Measurements from ENCODE around the gene ANKZF1.

- TF ChIP-seq CTCF (IDR thresholded peaks at IDR 0.05) (no peak), EZH2phosphoT487 (IDR thresholded peaks at IDR 0.05; ENCODE audit: borderline replicate concordance, low read depth) (no peak), EP300 (IDR thresholded peaks at IDR 0.05; ENCODE audit: borderline replicate concordance in 1 of 2, low read depth in 1 of 2, low read length in 1 of 2) (no peak), GATA2 (CRISPR knock-in tag; IDR thresholded peaks at IDR 0.05) (no peak), POLR2AphosphoS5 (IDR thresholded peaks at IDR 0.05; ENCODE audit: low read depth, low read length) (no peak), TAF1 (IDR thresholded peaks at IDR 0.05; ENCODE audit: borderline replicate concordance, low read depth, low read length) (no peak), ZBTB33 (IDR thresholded peaks at IDR 0.05; ENCODE audit: borderline replicate concordance, low read depth) (no peak), USF2 (IDR thresholded peaks at IDR 0.05; ENCODE audit: borderline replicate concordance, low read depth, low read length) (no peak), NFIC (IDR thresholded peaks at IDR 0.05; ENCODE audit: borderline replicate concordance) (no peak), TEAD4 (IDR thresholded peaks at IDR 0.05; ENCODE audit: borderline replicate concordance, insufficient read depth) (no peak), RCOR1 (IDR thresholded peaks at IDR 0.05; ENCODE audit: low read length) (no peak), USF1 (IDR thresholded peaks at IDR 0.05; ENCODE audit: borderline replicate concordance, low read depth) (no peak), REST (IDR thresholded peaks at IDR 0.05; ENCODE audit: low read depth, low read length) (no peak), CHD2 (IDR thresholded peaks at IDR 0.05; ENCODE audit: low read length, partially characterized antibody) (no peak)
Observed at GRCh38 chr2:219261024-219261855, 31.6 kb downstream of the ANKZF1 start.

All from SK-N-SH (cell line).